Central memory CD8-positive, alpha-beta T cell (primary cell): ENCODE results near the gene ABT1.
"Not testable (repeated sequence)": the region's sequence is repeated elsewhere in the genome, so short reads cannot be mapped to it uniquely, and the experiment has no call there.

Experiments
- ATAC-seq: fragments of 150-1000 bp; cut with Tn5 transposase; replicated peaks from 2 replicates; pipeline ENCODE4 v1.10.0; 2022; ENCODE audit warnings: mild to moderate bottlenecking, moderate FRiP score, moderate number of reproducible peaks; ENCODE audit not compliant: poor library complexity, severe bottlenecking; ENCODE audit errors: extremely low read depth
- DNase-seq, 2 donors: peaks; one replicate each; pipeline ENCODE4 v3.0.0; 2021; ENCODE audit warnings: low spot score in 2 of 2
- H3K27ac Mint-ChIP-seq: one replicate; pipeline ENCODE4 v1.8.0; 2022; ENCODE audit warnings: low read depth, mild to moderate bottlenecking, moderate library complexity, mixed read lengths
- H3K27me3 Mint-ChIP-seq: one replicate; pipeline ENCODE4 v1.8.0; 2022; ENCODE audit warnings: mixed read lengths
- H3K36me3 Mint-ChIP-seq: one replicate; pipeline ENCODE4 v1.8.0; 2022; ENCODE audit warnings: mild to moderate bottlenecking, moderate library complexity, mixed read lengths; ENCODE audit not compliant: insufficient read depth
- H3K4me1 Mint-ChIP-seq: one replicate; pipeline ENCODE4 v1.8.0; 2022; ENCODE audit warnings: mixed read lengths
- H3K4me3 Mint-ChIP-seq: one replicate; pipeline ENCODE4 v1.8.0; 2022; ENCODE audit warnings: mild to moderate bottlenecking, moderate library complexity, mixed read lengths
- H3K9me3 Mint-ChIP-seq: one replicate; pipeline ENCODE4 v1.8.0; 2022; ENCODE audit warnings: mixed read lengths

ABT1 gene

DNA sequence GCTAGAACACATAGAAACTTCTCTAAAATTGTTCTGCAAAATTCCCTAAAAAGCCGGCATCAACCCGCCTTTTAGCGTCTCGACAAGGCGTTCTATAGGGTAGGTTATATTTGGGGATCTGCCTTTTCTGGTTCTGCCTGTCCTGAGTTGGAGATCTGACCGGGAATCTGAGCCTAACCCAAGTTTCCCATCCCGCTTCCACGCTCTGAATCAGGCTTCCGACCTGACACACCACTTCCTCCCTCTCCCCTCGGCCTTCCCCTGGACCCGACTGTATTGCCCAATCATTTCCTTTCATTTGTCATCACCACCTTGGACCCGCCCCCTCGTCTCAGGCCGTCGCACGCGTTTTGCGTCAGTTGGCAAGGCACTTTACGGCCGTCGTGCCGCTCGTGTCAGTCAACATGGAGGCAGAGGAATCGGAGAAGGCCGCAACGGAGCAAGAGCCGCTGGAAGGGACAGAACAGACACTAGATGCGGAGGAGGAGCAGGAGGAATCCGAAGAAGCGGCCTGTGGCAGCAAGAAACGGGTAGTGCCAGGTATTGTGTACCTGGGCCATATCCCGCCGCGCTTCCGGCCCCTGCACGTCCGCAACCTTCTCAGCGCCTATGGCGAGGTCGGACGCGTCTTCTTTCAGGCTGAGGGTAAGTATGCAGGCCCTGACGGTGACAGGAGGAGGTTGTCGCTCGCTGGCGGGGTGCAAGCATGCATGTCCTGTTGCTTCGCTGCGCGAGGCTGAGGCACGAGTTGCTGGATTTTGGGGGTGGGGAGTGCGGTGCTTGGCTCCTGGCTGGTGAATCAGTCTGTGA is at the start of gene ABT1:
Gene ABT1, plus strand, starts transcription at position 375 of the 810 bp plus-strand sequence. Its CDS starts 30 bp downstream, at position 405.
- H3K4me3 Mint-ChIP-seq: no peak within 1 kb of the TSS
- peaks cover 25% of the 10 kb centered on the region for H3K36me3 Mint-ChIP-seq
- H3K27ac Mint-ChIP-seq: no peak within 1 kb of the TSS
- H3K27me3 Mint-ChIP-seq: peaks cover 29% of the 10 kb centered on the region
- ATAC-seq (peak; percentile 82), DNase-seq (peak; percentile 94 to 96)
- H3K9me3 Mint-ChIP-seq: no peaks in the 10 kb centered on the region
- peaks cover 10% of the 10 kb centered on the region for H3K4me1 Mint-ChIP-seq

DNA sequence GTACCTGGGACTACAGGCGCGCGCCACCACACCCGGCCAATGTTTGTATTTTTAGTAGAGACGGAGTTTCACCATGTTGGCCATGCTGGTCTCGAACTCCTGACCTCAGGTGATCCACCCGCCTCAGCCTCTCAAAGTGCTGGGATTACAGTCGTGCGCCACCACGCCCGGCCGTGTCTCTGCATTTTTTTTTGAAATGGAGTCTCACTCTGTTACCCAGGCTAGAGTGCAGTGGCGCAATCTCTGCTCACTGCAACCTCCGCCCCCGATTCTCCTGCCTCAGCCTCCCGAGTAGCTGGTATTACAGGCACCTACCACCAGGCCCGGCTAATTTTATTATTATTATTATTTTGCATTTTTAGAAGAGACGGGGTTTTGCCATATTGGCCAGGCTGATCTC is 49.4 kb upstream of the ABT1 start:
- not testable (repeated sequence) for H3K9me3 Mint-ChIP-seq, ATAC-seq, H3K27me3 Mint-ChIP-seq, DNase-seq, H3K4me3 Mint-ChIP-seq, H3K27ac Mint-ChIP-seq
- H3K36me3 Mint-ChIP-seq: peaks cover 37% of the 10 kb centered on the region
- H3K4me1 Mint-ChIP-seq: peaks cover 28% of the 10 kb centered on the region

DNA sequence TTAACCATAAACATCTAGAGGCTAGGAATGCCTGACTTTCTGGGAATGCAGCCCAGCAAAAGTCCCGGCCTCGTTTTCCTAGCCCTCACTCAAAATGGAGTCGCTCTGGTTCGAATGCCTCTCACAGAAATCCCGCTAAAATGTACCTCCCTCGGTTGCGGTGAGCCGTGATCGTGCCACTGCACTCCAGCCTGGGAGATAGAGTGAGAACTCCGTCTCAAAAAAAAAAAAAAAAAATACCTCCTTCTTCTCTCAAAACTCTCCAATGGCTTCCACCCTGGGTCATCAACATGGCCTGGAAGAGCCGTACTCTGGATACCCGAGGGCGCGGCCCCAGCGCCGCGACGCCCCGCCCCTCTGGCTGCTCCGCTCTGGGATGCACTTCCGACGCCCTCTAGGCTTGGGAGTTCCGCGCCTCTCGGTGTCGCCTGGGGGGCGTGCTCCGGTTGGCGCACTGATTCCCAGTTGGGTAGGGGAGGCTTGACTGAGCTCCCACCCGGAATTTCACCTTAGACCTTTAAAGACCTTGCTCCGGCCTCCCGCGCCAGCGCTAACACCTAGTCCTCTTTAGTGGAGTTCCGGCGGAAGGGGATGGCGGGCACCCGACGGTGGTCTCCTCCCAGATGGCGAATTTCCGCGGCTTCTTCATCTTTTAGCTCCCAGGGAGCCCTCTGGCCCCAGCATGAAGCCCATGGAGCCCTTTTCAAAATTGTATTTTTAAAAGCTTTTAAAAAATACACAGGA is 46.3 kb upstream of the ABT1 start:
- DNase-seq (no peak), ATAC-seq (no peak)
- Mint-ChIP-seq H3K36me3 (peaks cover 18% of the 10 kb centered on the region), H3K4me1 (peaks cover 16% of the 10 kb centered on the region), H3K27me3 (no peaks in the 10 kb centered on the region), H3K27ac (peak overlapping the region; percentile 77), H3K9me3 (peaks cover 5% of the 10 kb centered on the region), H3K4me3 (no peak overlapping the region)

DNA sequence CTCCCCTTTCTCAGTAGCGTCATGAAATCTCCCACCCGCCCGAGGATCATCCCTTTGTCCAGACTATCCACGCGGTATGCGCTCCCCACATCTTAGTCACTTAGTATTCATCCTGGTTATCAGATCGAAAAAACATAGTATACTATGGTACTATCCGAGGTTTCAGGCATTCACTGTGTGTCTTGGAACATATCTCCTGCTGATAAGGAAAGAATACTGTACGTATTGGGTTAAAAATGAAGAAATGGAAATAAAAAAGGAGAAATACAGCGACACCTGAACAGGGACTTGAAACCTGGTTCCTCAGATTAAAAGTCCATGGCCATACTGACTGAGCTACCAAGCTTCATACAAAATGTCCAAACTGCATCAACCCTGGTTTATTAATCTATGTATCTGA is 44.5 kb upstream of the ABT1 start:
- no peak for DNase-seq

DNA sequence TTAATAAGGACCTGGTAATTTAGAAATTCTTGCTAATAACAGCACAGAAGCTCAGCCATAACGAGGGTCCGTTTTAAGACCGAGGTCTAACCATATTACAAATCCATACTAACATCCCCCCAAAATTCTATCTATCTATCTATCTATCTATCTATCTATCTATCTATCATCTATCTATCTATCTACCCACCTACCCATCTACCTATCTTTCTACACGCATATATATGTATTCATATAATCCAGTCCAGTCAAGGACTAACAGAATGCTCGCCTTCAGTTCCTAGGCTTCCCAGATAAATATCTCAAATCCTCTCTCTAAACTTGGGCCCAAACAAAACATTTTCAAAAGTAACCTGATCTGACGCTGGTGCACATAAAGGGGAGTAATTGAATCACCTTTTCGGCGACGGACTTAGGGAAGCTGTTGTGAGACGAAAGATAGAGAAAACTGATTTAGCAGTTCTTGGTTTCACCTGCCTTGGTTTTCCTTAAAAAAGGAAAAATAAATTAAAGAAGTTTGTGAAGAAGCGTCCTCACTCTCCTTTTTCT is 44.0 kb upstream of the ABT1 start:
- H3K27me3 Mint-ChIP-seq: no peaks in the 10 kb centered on the region
- H3K4me3 Mint-ChIP-seq: no peak overlapping the region
- H3K4me1 Mint-ChIP-seq: peaks cover 25% of the 10 kb centered on the region
- H3K9me3 Mint-ChIP-seq: peaks cover 5% of the 10 kb centered on the region
- DNase-seq (no peak), ATAC-seq (no peak)
- H3K27ac Mint-ChIP-seq: no peak overlapping the region
- H3K36me3 Mint-ChIP-seq: peaks cover 18% of the 10 kb centered on the region

More for the DNA sequence above, 44.5 kb upstream of the ABT1 start:
- Mint-ChIP-seq H3K36me3 (peaks cover 18% of the 10 kb centered on the region), H3K27ac (no peak overlapping the region), H3K4me3 (no peak overlapping the region), H3K4me1 (peaks cover 22% of the 10 kb centered on the region), H3K9me3 (peaks cover 5% of the 10 kb centered on the region), H3K27me3 (no peaks in the 10 kb centered on the region)
- ATAC-seq: no peak

DNA sequence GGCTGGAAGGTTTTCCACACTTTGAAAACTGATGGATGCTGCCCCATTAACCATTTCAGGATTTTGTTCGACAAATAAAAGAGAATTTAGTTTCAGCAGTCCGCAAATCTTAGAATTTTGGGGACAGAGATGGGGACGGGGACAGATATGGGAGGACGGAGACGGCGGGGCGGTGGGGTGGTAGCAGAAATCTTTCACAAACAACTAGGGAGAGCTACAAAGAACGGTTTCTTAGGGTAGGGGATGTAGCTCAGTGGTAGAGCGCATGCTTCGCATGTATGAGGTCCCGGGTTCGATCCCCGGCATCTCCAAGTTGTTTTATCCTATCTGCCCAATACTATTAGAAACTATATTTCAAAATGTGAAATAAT is 43.5 kb upstream of the ABT1 start:
- H3K9me3 Mint-ChIP-seq: peaks cover 5% of the 10 kb centered on the region
- peak; percentile 61 for ATAC-seq

DNA sequence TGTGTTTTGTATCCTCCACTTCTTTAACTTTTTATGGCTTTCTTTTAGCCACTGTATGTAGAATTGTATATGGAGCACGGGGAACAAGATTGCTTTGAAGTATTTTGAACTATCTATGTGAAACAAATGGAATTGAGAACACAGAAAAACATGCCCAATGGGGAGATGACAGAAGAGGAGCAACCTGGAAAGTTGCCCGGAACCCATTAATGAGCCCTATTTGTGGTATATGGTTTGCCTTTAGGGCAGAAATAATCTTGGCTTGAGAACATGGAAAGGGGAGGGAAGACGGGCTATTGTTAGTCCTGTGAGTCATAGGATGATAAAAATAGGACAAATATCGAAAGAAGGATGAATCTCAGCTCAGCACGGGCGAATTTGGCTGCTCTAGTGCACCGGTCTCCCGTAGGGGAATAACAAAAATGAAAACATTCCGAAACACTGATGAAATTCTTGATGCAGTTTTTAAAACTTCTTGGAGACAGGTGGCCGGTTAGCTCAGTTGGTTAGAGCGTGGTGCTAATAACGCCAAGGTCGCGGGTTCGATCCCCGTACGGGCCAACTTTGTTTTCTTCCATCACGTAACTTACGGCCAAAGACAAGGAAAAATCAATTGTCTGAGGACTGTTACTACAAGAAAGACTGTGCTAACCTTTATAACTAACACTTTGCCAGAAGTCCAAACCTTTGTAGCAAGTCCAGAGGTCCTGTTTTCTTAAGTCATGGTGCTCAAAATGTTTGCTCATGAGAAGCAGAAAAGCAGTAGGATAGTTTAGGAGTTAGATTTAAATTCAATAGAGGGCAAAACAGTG is 42.9 kb upstream of the ABT1 start:
- peak; percentile 67 to 76 for DNase-seq
- Mint-ChIP-seq H3K27me3 (no peaks in the 10 kb centered on the region), H3K9me3 (peaks cover 5% of the 10 kb centered on the region), H3K36me3 (peaks cover 18% of the 10 kb centered on the region), H3K4me1 (peaks cover 25% of the 10 kb centered on the region), H3K4me3 (no peak overlapping the region), H3K27ac (no peak overlapping the region)
- peak; percentile 50 for ATAC-seq

More for the DNA sequence above, 43.5 kb upstream of the ABT1 start:
- peaks cover 25% of the 10 kb centered on the region for H3K4me1 Mint-ChIP-seq
- peak; percentile 56 to 71 for DNase-seq
- no peaks in the 10 kb centered on the region for H3K27me3 Mint-ChIP-seq
- H3K36me3 Mint-ChIP-seq: peaks cover 18% of the 10 kb centered on the region
- no peak overlapping the region for H3K4me3 Mint-ChIP-seq
- H3K27ac Mint-ChIP-seq: no peak overlapping the region

DNA sequence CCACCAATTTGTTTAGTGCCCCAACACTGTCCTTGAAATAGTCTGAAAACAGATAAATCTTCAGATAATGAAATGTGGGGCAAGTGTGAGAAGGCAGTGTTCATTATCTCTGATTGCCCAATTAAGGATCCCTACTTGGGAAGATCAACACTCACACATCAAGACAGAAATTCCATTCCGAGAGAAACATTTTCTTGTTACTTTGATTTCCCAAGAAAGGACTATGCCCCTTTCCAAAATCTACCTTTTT is 42.4 kb upstream of the ABT1 start:
- Mint-ChIP-seq H3K36me3 (peaks cover 18% of the 10 kb centered on the region), H3K4me1 (peaks cover 25% of the 10 kb centered on the region), H3K9me3 (peaks cover 5% of the 10 kb centered on the region), H3K27me3 (no peaks in the 10 kb centered on the region), H3K4me3 (no peak overlapping the region), H3K27ac (no peak overlapping the region)
- peak; percentile 3 for ATAC-seq
- DNase-seq: no peak

DNA sequence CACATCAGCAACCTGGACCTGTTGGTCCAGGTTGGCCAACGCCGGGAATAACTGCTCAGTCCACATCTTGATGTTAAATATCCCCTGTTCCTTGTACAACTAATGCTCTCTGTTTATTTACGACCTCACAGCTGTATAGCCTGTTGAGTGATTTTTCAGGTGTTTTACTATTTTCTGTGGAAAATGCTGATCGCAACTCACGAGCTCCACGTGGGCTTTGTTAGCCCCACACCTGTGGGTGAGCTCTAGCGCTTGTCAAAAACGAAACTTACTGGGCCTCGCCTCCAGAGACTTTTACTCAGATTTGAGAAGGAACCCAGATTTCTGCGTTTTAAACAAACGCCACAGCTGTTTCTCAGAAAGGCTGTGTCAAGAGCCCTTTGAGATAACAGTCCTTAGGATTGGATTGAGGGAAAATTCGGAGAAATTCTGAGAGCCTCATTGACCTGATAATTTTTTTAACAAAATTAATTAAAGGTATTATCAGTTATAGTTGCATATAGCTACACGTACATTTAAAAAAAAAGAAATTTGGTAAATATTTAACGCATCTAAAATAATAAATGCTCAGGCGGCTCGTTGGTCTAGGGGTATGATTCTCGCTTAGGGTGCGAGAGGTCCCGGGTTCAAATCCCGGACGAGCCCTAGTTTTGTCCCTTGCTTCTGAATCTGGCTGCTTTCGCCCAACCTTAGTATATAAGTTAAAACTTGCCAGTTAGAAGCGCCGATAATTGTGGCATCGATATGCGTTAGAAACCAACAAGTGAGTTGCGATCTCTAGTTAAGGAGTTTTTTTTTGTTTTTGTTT is 41.9 kb upstream of the ABT1 start:
- DNase-seq: peak in 1 of 2 donors; percentile 56
- H3K4me1 Mint-ChIP-seq: peaks cover 25% of the 10 kb centered on the region
- H3K27me3 Mint-ChIP-seq: no peaks in the 10 kb centered on the region
- peaks cover 18% of the 10 kb centered on the region for H3K36me3 Mint-ChIP-seq
- H3K27ac Mint-ChIP-seq: no peak overlapping the region
- H3K9me3 Mint-ChIP-seq: peaks cover 5% of the 10 kb centered on the region
- peak; percentile 50 for ATAC-seq
- no peak overlapping the region for H3K4me3 Mint-ChIP-seq

DNA sequence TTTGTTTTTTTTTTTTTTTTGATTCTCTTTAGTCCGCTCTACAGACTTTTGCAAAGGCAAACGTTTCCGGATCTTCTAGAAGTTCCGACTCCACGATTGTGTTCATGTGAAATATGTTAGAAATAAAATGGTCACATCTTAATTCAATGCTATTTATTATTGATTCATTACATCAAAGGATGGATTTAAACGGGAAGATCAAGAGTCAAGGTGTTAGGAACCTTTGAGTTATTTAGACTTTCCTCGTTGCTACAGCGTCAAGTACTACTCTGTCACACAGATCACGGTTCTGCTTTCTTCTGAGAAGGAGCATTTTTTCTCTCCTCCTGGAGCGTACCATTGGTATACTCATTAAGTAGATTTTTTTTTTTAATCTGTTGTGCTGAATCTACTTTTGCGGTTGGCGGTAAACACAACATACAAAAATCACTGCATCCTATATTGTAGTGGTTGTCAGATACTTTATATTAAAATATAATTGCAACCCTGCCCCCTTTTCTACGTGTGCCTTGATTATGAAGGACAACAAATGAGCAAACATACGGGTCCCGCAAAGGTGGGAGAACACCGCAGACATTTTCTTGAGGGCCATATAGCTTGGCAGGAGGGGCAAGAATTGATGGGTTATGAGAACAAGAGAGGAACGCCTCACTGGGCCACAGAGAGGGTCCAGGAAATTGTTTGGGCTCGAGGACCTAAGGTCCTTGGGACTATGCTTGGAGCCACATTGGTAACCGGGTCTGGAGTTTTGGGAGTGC is 41.1 kb upstream of the ABT1 start:
- Mint-ChIP-seq H3K36me3 (peaks cover 16% of the 10 kb centered on the region), H3K4me1 (peaks cover 19% of the 10 kb centered on the region), H3K9me3 (peaks cover 5% of the 10 kb centered on the region), H3K4me3 (no peak overlapping the region), H3K27ac (no peak overlapping the region), H3K27me3 (no peaks in the 10 kb centered on the region)
- ATAC-seq (no peak), DNase-seq (no peak)

DNA sequence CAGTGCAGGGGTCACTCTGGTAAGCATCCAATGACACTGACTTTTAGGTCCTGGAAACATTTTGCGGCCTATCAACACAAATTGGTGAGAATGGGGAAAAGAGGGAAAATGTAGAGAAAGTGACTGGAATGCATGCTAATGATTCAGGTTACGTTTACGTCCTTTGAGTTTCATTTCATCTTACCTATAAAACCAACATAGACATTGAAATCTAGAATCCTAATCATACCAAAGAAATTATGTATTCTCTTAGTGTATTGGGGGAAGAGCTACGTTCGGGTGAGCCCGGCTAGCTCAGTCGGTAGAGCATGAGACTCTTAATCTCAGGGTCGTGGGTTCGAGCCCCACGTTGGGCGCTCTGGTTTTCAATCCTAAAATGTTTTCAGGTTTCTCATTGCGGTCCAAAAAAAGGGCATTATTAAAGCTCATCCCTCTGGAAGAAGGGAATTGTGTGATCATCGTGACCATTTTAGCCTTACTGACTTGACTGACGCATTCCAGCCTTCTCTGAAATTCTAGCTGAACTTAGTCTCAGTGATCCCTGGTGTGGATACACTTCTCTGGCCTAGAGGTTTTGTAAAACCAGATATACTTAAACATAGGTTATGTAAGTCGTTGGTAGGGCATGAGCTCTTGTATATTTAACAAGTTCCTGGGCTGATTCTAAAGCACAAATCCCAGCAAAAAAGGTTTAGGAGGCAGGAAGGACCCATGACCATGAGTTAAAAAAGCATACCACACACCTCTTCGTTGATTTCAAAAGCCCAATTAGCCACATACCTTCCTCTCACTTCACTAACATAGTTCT is 40.3 kb upstream of the ABT1 start:
- DNase-seq (peak in 1 of 2 donors; percentile 32), ATAC-seq (no peak)
- H3K4me1 Mint-ChIP-seq: peaks cover 15% of the 10 kb centered on the region
- H3K27ac Mint-ChIP-seq: no peak overlapping the region
- H3K36me3 Mint-ChIP-seq: peaks cover 14% of the 10 kb centered on the region
- H3K9me3 Mint-ChIP-seq: peaks cover 5% of the 10 kb centered on the region
- no peaks in the 10 kb centered on the region for H3K27me3 Mint-ChIP-seq
- H3K4me3 Mint-ChIP-seq: no peak overlapping the region
